Keratinocyte (primary cell): Measurements from ENCODE around the gene UGT1A8. TPM values are rescaled to one million over a fixed set of nuclear protein-coding genes. Genes with fewer than 3 reads are reported as not detected.

ENCODE experiments used
- DNase-seq: peaks from one replicate; pipeline ENCODE4 v3.0.0-alpha.2; 2011; ENCODE audit warnings: low read depth, missing footprints, low spot score
- FAIRE-seq: peaks from 2 replicates; lab custom pipeline; 2011; peaks lifted over from hg19 to GRCh38; lab: Jason Lieb, UNC
- H2AFZ ChIP-seq: 2 replicates; pipeline ENCODE4 v1.6.0; 2012; ENCODE audit warnings: low read length, control low read depth, inconsistent platforms; ENCODE audit not compliant: control insufficient read depth
- H3K27ac ChIP-seq: 2 replicates; pipeline ENCODE4 v1.5.1; 2011; ENCODE audit warnings: low read length; ENCODE audit not compliant: control insufficient read depth, insufficient read depth
- H3K27me3 ChIP-seq: 3 replicates; pipeline ENCODE4 v1.6.0; 2011; ENCODE audit warnings: low read length; ENCODE audit not compliant: control insufficient read depth, insufficient read depth; ENCODE audit errors: extremely low read depth
- H3K36me3 ChIP-seq, 2 experiments: 2 replicates in 1 of 2; 3 replicates in 1 of 2; pipeline ENCODE4 v1.5.1; 2011; ENCODE audit warnings: low read length in 2 of 2, mild to moderate bottlenecking in 1 of 2; ENCODE audit not compliant: control insufficient read depth in 2 of 2, insufficient read depth in 2 of 2; ENCODE audit errors: extremely low read depth in 1 of 2
- H3K4me1 ChIP-seq: 3 replicates; pipeline ENCODE4 v1.5.1; 2011; ENCODE audit warnings: low read length; ENCODE audit not compliant: control insufficient read depth, insufficient read depth; ENCODE audit errors: extremely low read depth
- H3K4me2 ChIP-seq: 3 replicates; pipeline ENCODE4 v1.6.0; 2011; ENCODE audit warnings: low read depth, low read length; ENCODE audit not compliant: control insufficient read depth, insufficient read depth; ENCODE audit errors: extremely low read depth
- H3K4me3 ChIP-seq, 3 experiments: fragments of 200-600 bp in 1 of 3; sonication (generic) in 1 of 3; 2 replicates in 2 of 3; 3 replicates in 1 of 3; pipeline ENCODE4 v1.5.1; 2011 to 2016; ENCODE audit warnings: low read length in 3 of 3, mild to moderate bottlenecking in 3 of 3, control low read depth in 2 of 3, inconsistent platforms in 1 of 3, low read depth in 1 of 3, mixed read lengths in 1 of 3, mixed run types in 1 of 3, moderate library complexity in 1 of 3; ENCODE audit not compliant: control insufficient read depth in 2 of 3, insufficient read depth in 2 of 3; ENCODE audit errors: extremely low read depth in 1 of 3
- H3K79me2 ChIP-seq: 2 replicates; pipeline ENCODE4 v1.6.0; 2012; ENCODE audit warnings: low read length; ENCODE audit not compliant: control insufficient read depth, insufficient read depth
- H3K9ac ChIP-seq: 3 replicates; pipeline ENCODE4 v1.6.0; 2011; ENCODE audit warnings: low read length; ENCODE audit not compliant: control insufficient read depth, insufficient read depth; ENCODE audit errors: extremely low read depth
- H3K9me1 ChIP-seq: 3 replicates; pipeline ENCODE4 v1.6.0; 2011; ENCODE audit warnings: low read length; ENCODE audit not compliant: control insufficient read depth, insufficient read depth; ENCODE audit errors: extremely low read depth
- H3K9me3 ChIP-seq: 2 replicates; pipeline ENCODE4 v1.5.1; 2012; ENCODE audit warnings: low read depth, low read length; ENCODE audit not compliant: control insufficient read depth
- H4K20me1 ChIP-seq: 3 replicates; pipeline ENCODE4 v1.6.0; 2011; ENCODE audit warnings: low read length; ENCODE audit not compliant: control insufficient read depth, insufficient read depth; ENCODE audit errors: extremely low read depth
- CTCF ChIP-seq, 3 experiments: IDR thresholded peaks in 1 of 3; conservative IDR thresholded peaks in 1 of 3; optimal IDR thresholded peaks in 1 of 3; 2 replicates in 2 of 3; 3 replicates in 1 of 3; pipeline versions ENCODE3 to v1.5.1; 2011; ENCODE audit warnings: low read length in 3 of 3, mild to moderate bottlenecking in 3 of 3, moderate library complexity in 2 of 3, control low read depth in 1 of 3, inconsistent platforms in 1 of 3; ENCODE audit not compliant: insufficient read depth in 2 of 3; ENCODE audit errors: extremely low read depth in 1 of 3
- EZH2 ChIP-seq: IDR thresholded peaks from one replicate; pipeline ENCODE4 v1.6.1; 2012; ENCODE audit warnings: inconsistent platforms, mild to moderate bottlenecking, low read length, moderate library complexity
- dilution Hi-C: fragments of 300-500 bp; cut with MboI; formaldehyde crosslinking; loops from one replicate; pipeline ENCODE4 v1.7.0; 2020; ENCODE audit warnings: low sequenced_read_pairs; ENCODE audit not compliant: extremely low pct_ligation_motif_present
- polyA plus RNA-seq, 5 experiments: library from polyadenylated mRNA; depleted of rRNA in 3 of 5; stranded (reverse) in 3 of 5; stranded (forward) in 1 of 5; unstranded in 1 of 5; fragments of >200 nt; gene quantifications; 1 replicate in 1 of 5; 2 replicates in 3 of 5; 3 replicates in 1 of 5; pipeline versions ENCODE4 v1.2.1 to v1.2.3, GENCODE V29; 2011 to 2012; ENCODE audit warnings: missing spikeins in 2 of 5, low read depth in 1 of 5, low replicate concordance in 1 of 5

Gene UGT1A8
- polyA plus RNA-seq, 1 donor (not counting 4 experiments of a cell fraction or from before 2014, with no cell fraction given), result 0.64 TPM

GRCh38 chr2:233593201-233593600, 24.2 kb upstream of the UGT1A8 start:
- H3K4me1 ChIP-seq, result no peaks in the 10 kb centered on the region
- H3K9ac ChIP-seq, result no peak overlapping the region
- H3K27me3 ChIP-seq, result no peaks in the 10 kb centered on the region
- no peaks in the 10 kb centered on the region for H4K20me1 ChIP-seq
- no peak for DNase-seq
- H3K9me3 ChIP-seq, result no peaks in the 10 kb centered on the region
- no peak overlapping the region for H2AFZ ChIP-seq
- H3K4me3 ChIP-seq, result no peak overlapping the region
- no peak for FAIRE-seq
- H3K27ac ChIP-seq, result no peak overlapping the region
- dilution Hi-C loops, result no loop called here
- H3K4me2 ChIP-seq, result no peak overlapping the region
- H3K79me2 ChIP-seq, result no peaks in the 10 kb centered on the region
- TF ChIP-seq EZH2, result no peak
- no peak for TF ChIP-seq CTCF (optimal IDR thresholded peaks at IDR 0.05 in 1 of 3, IDR thresholded peaks at IDR 0.05 in 1 of 3, conservative IDR thresholded peaks at IDR 0.05 in 1 of 3; ENCODE audit: extremely low read depth in 1 of 3, insufficient read depth in 2 of 3, low read length in 3 of 3)
- H3K9me1 ChIP-seq, result no peaks in the 10 kb centered on the region
- H3K36me3 ChIP-seq, result no peaks in the 10 kb centered on the region

- no peaks in the 10 kb centered on the region for H3K27me3 ChIP-seq
- no peaks in the 10 kb centered on the region for H3K36me3 ChIP-seq
- no peak overlapping the region for H3K4me2 ChIP-seq
- peaks cover 4% of the 10 kb centered on the region for H3K4me1 ChIP-seq
- H3K9ac ChIP-seq, result no peak overlapping the region
- H4K20me1 ChIP-seq, result no peaks in the 10 kb centered on the region
- dilution Hi-C loops, result no loop called here
- H2AFZ ChIP-seq, result peak overlapping the region; percentile 7
- DNase-seq, result no peak
- H3K9me1 ChIP-seq, result no peaks in the 10 kb centered on the region
- H3K79me2 ChIP-seq, result no peaks in the 10 kb centered on the region
- no peak for FAIRE-seq
- H3K4me3 ChIP-seq, result no peak overlapping the region
- no peak for TF ChIP-seq EZH2
- TF ChIP-seq CTCF (optimal IDR thresholded peaks at IDR 0.05 in 1 of 3, IDR thresholded peaks at IDR 0.05 in 1 of 3, conservative IDR thresholded peaks at IDR 0.05 in 1 of 3; ENCODE audit: extremely low read depth in 1 of 3, insufficient read depth in 2 of 3, low read length in 3 of 3), result no peak
- H3K9me3 ChIP-seq, result no peaks in the 10 kb centered on the region
- no peak overlapping the region for H3K27ac ChIP-seq
These were observed 19.9 kb upstream of the UGT1A8 start for GRCh38 chr2:233597522-233597921.
